Measurements from ENCODE around the gene ADH7.

GRCh38 chr4:99400831-99401230, 34.3 kb downstream of the ADH7 start:
- TF ChIP-seq CTCF (IDR thresholded peaks at IDR 0.05; ENCODE audit: low read depth, low read length): no peak
- TF ChIP-seq EZH2phosphoT487 (IDR thresholded peaks at IDR 0.05; ENCODE audit: low read depth): no peak

All from OCI-LY3 (cell line).